GM13976 (cell line): Measurements from ENCODE around the gene HOXB5.
A peak's percentile ranks its signal among the peaks of the same experiment; 100 is the strongest.

ENCODE experiments used
- DNase-seq: peaks from one replicate; pipeline ENCODE4 v3.0.0; 2012; ENCODE audit warnings: low spot score
- in situ Hi-C: fragments of 300-500 bp; cut with MboI; formaldehyde crosslinking; loops from one replicate; pipeline ENCODE4 v1.12.0; 2022; ENCODE audit warnings: low sequenced_read_pairs, mixed read lengths, inconsistent platforms; ENCODE audit not compliant: unreplicated experiment
- TF ChIP-seq, protein P1 (sequence below): IDR thresholded peaks from 2 replicates; pipeline ENCODE4 v1.5.1; 2012; ENCODE audit warnings: borderline replicate concordance, mild to moderate bottlenecking; ENCODE audit not compliant: insufficient read depth; ENCODE audit errors: extremely low read depth, missing control alignments, control extremely low read depth

HOXB5 gene

GRCh38 chr17:48615047-48615962 lies 21.7 kb upstream of the HOXB5 start, which contains the start of gene HOXB8:
TSS of gene HOXB8 (minus strand) at chr17:48615292. CDS start at chr17:48614704, 588 bp downstream.
- DNase-seq = no peak
- in situ Hi-C loops = no loop called here
- TF ChIP-seq, protein P1, sequence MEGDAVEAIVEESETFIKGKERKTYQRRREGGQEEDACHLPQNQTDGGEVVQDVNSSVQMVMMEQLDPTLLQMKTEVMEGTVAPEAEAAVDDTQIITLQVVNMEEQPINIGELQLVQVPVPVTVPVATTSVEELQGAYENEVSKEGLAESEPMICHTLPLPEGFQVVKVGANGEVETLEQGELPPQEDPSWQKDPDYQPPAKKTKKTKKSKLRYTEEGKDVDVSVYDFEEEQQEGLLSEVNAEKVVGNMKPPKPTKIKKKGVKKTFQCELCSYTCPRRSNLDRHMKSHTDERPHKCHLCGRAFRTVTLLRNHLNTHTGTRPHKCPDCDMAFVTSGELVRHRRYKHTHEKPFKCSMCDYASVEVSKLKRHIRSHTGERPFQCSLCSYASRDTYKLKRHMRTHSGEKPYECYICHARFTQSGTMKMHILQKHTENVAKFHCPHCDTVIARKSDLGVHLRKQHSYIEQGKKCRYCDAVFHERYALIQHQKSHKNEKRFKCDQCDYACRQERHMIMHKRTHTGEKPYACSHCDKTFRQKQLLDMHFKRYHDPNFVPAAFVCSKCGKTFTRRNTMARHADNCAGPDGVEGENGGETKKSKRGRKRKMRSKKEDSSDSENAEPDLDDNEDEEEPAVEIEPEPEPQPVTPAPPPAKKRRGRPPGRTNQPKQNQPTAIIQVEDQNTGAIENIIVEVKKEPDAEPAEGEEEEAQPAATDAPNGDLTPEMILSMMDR = no peak

- TF ChIP-seq, protein P1 = no peak
- no peak for DNase-seq
- in situ Hi-C loops = no loop called here
These were observed 20.5 kb upstream of the HOXB5 start for GRCh38 chr17:48613862-48614694.

DNA sequence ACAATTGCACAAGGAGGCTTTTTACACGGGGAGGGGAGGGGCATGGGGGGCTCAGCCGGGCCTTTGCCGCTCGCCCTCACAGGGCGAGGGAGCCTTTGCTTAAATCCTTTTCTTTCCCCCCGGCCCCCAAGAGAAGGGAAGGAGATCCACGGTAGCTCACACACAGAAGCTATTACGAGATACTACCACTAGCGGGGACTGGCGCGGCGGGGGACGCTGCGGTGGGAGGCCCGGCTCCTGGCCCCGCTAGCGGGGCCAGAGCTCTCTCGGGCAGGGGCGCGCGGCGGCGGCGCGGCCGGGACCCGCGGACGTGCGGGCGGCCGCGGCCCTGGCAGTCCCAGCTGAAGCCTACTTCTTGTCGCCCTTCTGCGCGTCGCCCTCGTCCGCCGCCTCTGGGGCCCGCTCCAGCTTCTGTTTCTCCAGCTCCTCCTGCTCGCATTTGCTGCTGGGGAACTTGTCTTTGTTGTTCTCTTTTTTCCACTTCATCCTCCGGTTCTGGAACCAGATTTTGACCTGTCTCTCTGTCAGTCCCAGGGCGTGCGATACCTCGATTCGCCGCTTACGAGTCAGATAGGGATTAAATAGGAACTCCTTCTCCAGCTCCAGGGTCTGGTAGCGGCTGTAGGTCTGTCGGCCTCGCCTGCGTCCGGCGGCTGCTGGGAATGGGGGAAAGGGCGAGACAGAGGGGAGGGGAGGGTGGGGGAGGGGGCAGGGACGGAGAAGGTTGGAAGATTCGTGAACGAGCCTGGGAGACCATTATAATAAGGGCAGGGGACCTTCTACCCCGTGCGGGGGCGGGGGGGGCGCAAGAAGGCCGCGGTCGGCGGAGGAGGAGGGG lies 19.5 kb upstream of the HOXB5 start:
- in situ Hi-C loops = no loop called here
- TF ChIP-seq, protein P1 = no peak
- DNase-seq = peak; percentile 76

- TF ChIP-seq, protein P1 = no peak
- DNase-seq = no peak
- in situ Hi-C loops = no loop called here
These were observed 18.9 kb upstream of the HOXB5 start for GRCh38 chr17:48612456-48612853.

DNA sequence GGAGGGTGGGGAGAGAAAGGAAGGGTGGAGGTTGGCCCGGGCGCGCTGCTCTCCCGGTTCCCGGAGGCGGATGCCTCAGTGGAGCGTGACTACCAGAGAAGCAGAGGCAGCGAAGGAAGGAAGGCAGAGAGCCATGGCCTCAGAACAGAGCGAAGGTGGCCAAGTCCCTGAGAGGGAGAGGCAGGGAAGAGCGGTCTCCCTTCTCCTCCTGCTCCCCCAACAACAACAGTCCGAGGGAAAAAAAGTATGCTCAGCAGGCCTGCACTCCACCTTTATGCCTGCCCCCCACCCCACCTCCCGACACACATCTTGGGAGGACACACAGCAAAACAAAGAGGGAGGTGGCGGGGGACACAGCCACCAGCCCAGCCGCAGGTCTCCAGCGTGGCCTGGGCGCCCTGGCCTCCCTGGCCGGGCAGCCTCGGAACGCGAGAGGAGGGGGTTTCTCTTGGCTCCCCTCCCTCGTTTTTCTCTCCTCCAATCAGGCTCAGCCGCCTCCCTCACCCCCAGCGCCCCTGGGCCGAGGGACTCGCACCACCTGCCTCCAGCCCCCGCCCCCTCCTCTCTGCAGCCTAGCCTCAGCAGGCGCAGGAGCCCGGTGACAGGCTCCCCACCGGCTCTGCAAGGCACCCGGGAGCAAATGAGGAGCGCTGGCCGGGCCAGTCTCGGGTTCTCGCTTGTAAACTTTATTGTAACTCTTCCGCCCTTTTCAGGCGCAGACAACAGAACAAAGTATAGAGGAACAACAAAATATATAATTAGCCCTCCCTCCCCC lies 18.3 kb upstream of the HOXB5 start:
- in situ Hi-C loops = no loop called here
- TF ChIP-seq, protein P1 = no peak
- no peak for DNase-seq
